GM18526 (cell line): ENCODE data around the gene NUFIP1.

Source experiments
- POLR2A ChIP-seq: IDR thresholded peaks from 3 replicates; pipeline ENCODE4 v1.6.1; 2011; ENCODE audit not compliant: insufficient read length; ENCODE audit errors: extremely low read depth

NUFIP1 gene

GRCh38 chr13:44932850-44933251 lies 56.4 kb downstream of the NUFIP1 start:
- no peak for TF ChIP-seq POLR2A

- no peak for TF ChIP-seq POLR2A
Measured at GRCh38 chr13:44932171-44932849, 57.0 kb downstream of the NUFIP1 start.

- TF ChIP-seq POLR2A, result no peak
Measured at GRCh38 chr13:44930963-44931623, 58.2 kb downstream of the NUFIP1 start.

- no peak for TF ChIP-seq POLR2A
Measured at GRCh38 chr13:44930280-44930679, 59.0 kb downstream of the NUFIP1 start.

- TF ChIP-seq POLR2A, result no peak
Measured at GRCh38 chr13:44929692-44930091, 59.6 kb downstream of the NUFIP1 start.

- TF ChIP-seq POLR2A, result no peak
Measured at GRCh38 chr13:44927968-44928367, 61.3 kb downstream of the NUFIP1 start.

- TF ChIP-seq POLR2A, result no peak
Measured at GRCh38 chr13:44921931-44922758, 67.1 kb downstream of the NUFIP1 start.

GRCh38 chr13:44921246-44921877 lies 67.9 kb downstream of the NUFIP1 start:
- no peak for TF ChIP-seq POLR2A

GRCh38 chr13:44920013-44920412 lies 69.3 kb downstream of the NUFIP1 start:
- no peak for TF ChIP-seq POLR2A

- no peak for TF ChIP-seq POLR2A
Measured at GRCh38 chr13:44919104-44919804, 70.0 kb downstream of the NUFIP1 start.

GRCh38 chr13:44918326-44919103 lies 70.8 kb downstream of the NUFIP1 start:
- no peak for TF ChIP-seq POLR2A

GRCh38 chr13:44917589-44918325 lies 71.5 kb downstream of the NUFIP1 start:
- no peak for TF ChIP-seq POLR2A

GRCh38 chr13:44912278-44913016 lies 76.8 kb downstream of the NUFIP1 start:
- no peak for TF ChIP-seq POLR2A
